ENCODE measurements around the gene SH2D4B. TPM values are rescaled to one million over a fixed set of nuclear protein-coding genes. Genes with fewer than 3 reads are reported as not detected.

The SH2D4B gene
- total and polyA plus RNA-seq, 2 of the 13 experiments (the other 11 are each of a cell fraction or from before 2014, with no cell fraction given) = not detected

GRCh38 chr10:80540136-80540535 is 2.4 kb downstream of the SH2D4B start (continued):
- TF ChIP-seq KLF16 (CRISPR knock-in tag; IDR thresholded peaks at IDR 0.05) = no peak
- TF ChIP-seq PRDM15 (CRISPR knock-in tag; IDR thresholded peaks at IDR 0.05) = no peak
- no peak for TF ChIP-seq CSRNP1 (CRISPR knock-in tag; IDR thresholded peaks at IDR 0.05)

- Histone ChIP-seq H3K9ac (ENCODE audit: insufficient read depth, low read depth, low read length) (no peak overlapping the region), H3K27ac (ENCODE audit: extremely low read length, insufficient read depth, low read length) (no peak overlapping the region), H3K36me3 (replicated peaks in 1 of 2; ENCODE audit: control insufficient read depth in 1 of 2, insufficient read depth in 2 of 2, low read length in 2 of 2) (no peaks in the 10 kb centered on the region), H3K4me1 (ENCODE audit: insufficient read depth, low read length) (no peaks in the 10 kb centered on the region), H3K4me2 (ENCODE audit: low read depth, low read length) (no peak overlapping the region), H2AFZ (ENCODE audit: low read length) (no peak overlapping the region), H3K27me3 (ENCODE audit: control insufficient read depth in 1 of 2, insufficient read depth in 2 of 2, low read length in 2 of 2) (peaks cover 5 to 22% of the 10 kb centered on the region in 2 experiments; a peak in 3 of 5 replicates), H3K79me2 (ENCODE audit: insufficient read depth, low read length) (no peaks in the 10 kb centered on the region), H3K9me3 (ENCODE audit: low read length) (no peaks in the 10 kb centered on the region), H4K20me1 (ENCODE audit: insufficient read depth, low read length) (no peaks in the 10 kb centered on the region), H3K4me3 (replicated peaks in 1 of 3; ENCODE audit: insufficient read depth in 1 of 3, low read depth in 2 of 3, low read length in 3 of 3) (no peak overlapping the region)
- 58% methylated on average over 9 of the region's 9 CpGs for WGBS (ENCODE audit: low lambda C conversion rate)
- ChIA-PET CTCF (ENCODE audit: low intra/inter-chr PET ratio, low total read pairs) (no interaction called here), POLR2A (no interaction called here)
- no TSS peak for BruUV-seq (replicated peaks)
- no peak for ATAC-seq
- intact Hi-C loops (cut with micrococcal nuclease; ENCODE audit: unreplicated experiment) = no loop called here
- TF ChIP-seq KLF16 (CRISPR knock-in tag; IDR thresholded peaks at IDR 0.05) = no peak
- no peak for TF ChIP-seq CERS6 (CRISPR knock-in tag; IDR thresholded peaks at IDR 0.05)
- TF ChIP-seq ZNF558 (CRISPR knock-in tag; IDR thresholded peaks at IDR 0.05; ENCODE audit: borderline replicate concordance) = no peak
- TF ChIP-seq NFKBIZ (CRISPR knock-in tag; IDR thresholded peaks at IDR 0.05) = no peak
- TF ChIP-seq ZNF572 (CRISPR knock-in tag; IDR thresholded peaks at IDR 0.05) = no peak
- TF ChIP-seq ZNF124 (CRISPR knock-in tag; IDR thresholded peaks at IDR 0.05) = no peak
- no peak for TF ChIP-seq GTF2F1 (IDR thresholded peaks at IDR 0.05; ENCODE audit: low read length)
- TF ChIP-seq ZNF605 (CRISPR knock-in tag; IDR thresholded peaks at IDR 0.05) = no peak
- no peak for TF ChIP-seq STAT6 (CRISPR knock-in tag; IDR thresholded peaks at IDR 0.05; ENCODE audit: borderline replicate concordance)
- FAIRE-seq = no peak
- in situ Hi-C loops (cut with HindIII; ENCODE audit: extremely low pct_ligation_motif_present, low pct_unique_long_range_greater_than_20kb) = no loop called here
- no peak for DNase-seq (ENCODE audit: low spot score)
Measured at GRCh38 chr10:80540618-80540980, 2.9 kb downstream of the SH2D4B start.

All from HepG2 (cell line).